ENCODE measurements around the gene USP5. TPM values are rescaled to one million over a fixed set of nuclear protein-coding genes. Genes with fewer than 3 reads are reported as not detected.

Gene USP5
- total RNA-seq, 1 donor from 2014 or later = 63.0 TPM

Other genes with a start within 250 kb of the USP5 start
- gene CHD4, start 244.8 kb upstream of the USP5 start, total RNA-seq = 142 TPM
- 7.3 TPM for gene LPAR5, start 216.2 kb upstream of the USP5 start, total RNA-seq
- gene ACRBP, start 204.7 kb upstream of the USP5 start, total RNA-seq = 0.51 TPM
- gene ING4, start 189.0 kb upstream of the USP5 start, total RNA-seq = 25.3 TPM
- gene ZNF384, start 162.8 kb upstream of the USP5 start, total RNA-seq = 23.0 TPM
- 0.35 TPM for gene PIANP, start 151.3 kb upstream of the USP5 start, total RNA-seq
- gene COPS7A, start 128.1 kb upstream of the USP5 start, total RNA-seq = 70.4 TPM
- 153 TPM for gene MLF2, start 99.0 kb upstream of the USP5 start, total RNA-seq
- gene PTMS, start 85.8 kb upstream of the USP5 start, total RNA-seq = 108 TPM
- gene LAG3, start 79.6 kb upstream of the USP5 start, total RNA-seq = 0.22 TPM
- gene CD4, start 62.6 kb upstream of the USP5 start, total RNA-seq = 10.4 TPM
- gene GPR162, start 30.3 kb upstream of the USP5 start, total RNA-seq = 4.4 TPM
- gene P3H3, start 23.7 kb upstream of the USP5 start, total RNA-seq = 10.0 TPM
- gene GNB3, start 11.2 kb upstream of the USP5 start, total RNA-seq = 2.9 TPM
- gene CDCA3, start 864 bp upstream of the USP5 start, total RNA-seq = 1.3 TPM
- gene TPI1, start 15.4 kb downstream of the USP5 start, total RNA-seq = 804 TPM
- 3.2 TPM for gene SPSB2, start 21.2 kb downstream of the USP5 start, total RNA-seq
- 8.2 TPM for gene LRRC23, start 52.7 kb downstream of the USP5 start, total RNA-seq
- 7.4 TPM for gene ENO2, start 62.4 kb downstream of the USP5 start, total RNA-seq
- gene ATN1, start 75.8 kb downstream of the USP5 start, total RNA-seq = 69.7 TPM
- gene RNU7-1, start 91.7 kb downstream of the USP5 start, total RNA-seq = not detected
- 251 TPM for gene C12orf57, start 91.9 kb downstream of the USP5 start, total RNA-seq
- 7.2 TPM for gene PTPN6, start 99.2 kb downstream of the USP5 start, total RNA-seq
- gene PHB2, start 118.5 kb downstream of the USP5 start, total RNA-seq = 136 TPM
- 39.0 TPM for gene EMG1, start 118.8 kb downstream of the USP5 start, total RNA-seq
- 48.7 TPM for gene LPCAT3, start 166.3 kb downstream of the USP5 start, total RNA-seq
- gene C1S, start 208.6 kb downstream of the USP5 start, total RNA-seq = 142 TPM
- gene C1R, start 240.3 kb downstream of the USP5 start, total RNA-seq = 165 TPM